Measurements from ENCODE around the gene ZBTB18.
"Not testable (repeated sequence)": the region's sequence is repeated elsewhere in the genome, so short reads cannot be mapped to it uniquely, and the experiment has no call there.

Gene ZBTB18

GRCh38 chr1:244041466-244042120 is 9.5 kb upstream of the ZBTB18 start:
- no peak for DNase-seq (ENCODE audit: low spot score)

DNA sequence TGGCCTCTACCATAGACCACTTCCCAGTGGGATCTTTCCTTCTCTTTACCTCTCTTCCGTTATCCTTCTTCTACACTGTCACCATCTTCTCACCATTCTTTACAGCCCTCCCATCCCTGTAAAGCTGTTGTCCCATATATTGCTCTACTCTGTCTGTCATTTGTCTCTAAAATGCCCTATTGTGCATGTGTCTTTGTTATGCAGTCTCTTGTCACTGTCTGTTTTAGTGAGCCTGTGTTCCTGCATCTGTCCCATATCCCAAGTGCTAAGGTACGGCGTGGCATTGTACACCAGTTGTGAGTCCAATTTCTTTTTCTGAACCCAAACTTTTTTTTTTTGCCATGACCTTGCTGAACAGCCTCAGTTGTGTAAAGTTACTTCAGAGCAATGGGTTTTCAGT is 8.8 kb upstream of the ZBTB18 start:
- no peak for DNase-seq (ENCODE audit: low spot score)

DNA sequence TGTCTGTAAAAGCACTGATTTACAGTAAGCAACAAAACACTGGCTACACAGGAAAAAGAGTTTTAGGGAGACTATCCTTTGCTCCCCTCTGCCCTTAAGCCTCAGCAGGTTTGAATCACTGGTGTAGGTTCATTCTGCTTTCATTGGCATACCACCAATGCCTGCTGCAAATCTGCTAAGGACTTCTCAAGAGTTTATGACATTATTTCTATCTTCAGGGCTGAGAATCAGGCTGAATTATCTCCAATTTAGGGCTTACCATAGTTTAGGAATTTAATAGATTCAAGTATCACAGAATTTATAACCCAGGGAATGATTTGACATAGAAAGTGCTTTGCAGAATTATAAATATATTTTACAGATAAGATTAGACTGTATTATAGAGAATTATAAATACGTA is 6.7 kb upstream of the ZBTB18 start:
- DNase-seq (ENCODE audit: low spot score) = no peak

- DNase-seq (ENCODE audit: low spot score) = not testable (repeated sequence)
Measured at GRCh38 chr1:244046254-244046653, 4.8 kb upstream of the ZBTB18 start.

- no peak for DNase-seq (ENCODE audit: low spot score)
Measured at GRCh38 chr1:244046907-244047611, 4.0 kb upstream of the ZBTB18 start.

DNA sequence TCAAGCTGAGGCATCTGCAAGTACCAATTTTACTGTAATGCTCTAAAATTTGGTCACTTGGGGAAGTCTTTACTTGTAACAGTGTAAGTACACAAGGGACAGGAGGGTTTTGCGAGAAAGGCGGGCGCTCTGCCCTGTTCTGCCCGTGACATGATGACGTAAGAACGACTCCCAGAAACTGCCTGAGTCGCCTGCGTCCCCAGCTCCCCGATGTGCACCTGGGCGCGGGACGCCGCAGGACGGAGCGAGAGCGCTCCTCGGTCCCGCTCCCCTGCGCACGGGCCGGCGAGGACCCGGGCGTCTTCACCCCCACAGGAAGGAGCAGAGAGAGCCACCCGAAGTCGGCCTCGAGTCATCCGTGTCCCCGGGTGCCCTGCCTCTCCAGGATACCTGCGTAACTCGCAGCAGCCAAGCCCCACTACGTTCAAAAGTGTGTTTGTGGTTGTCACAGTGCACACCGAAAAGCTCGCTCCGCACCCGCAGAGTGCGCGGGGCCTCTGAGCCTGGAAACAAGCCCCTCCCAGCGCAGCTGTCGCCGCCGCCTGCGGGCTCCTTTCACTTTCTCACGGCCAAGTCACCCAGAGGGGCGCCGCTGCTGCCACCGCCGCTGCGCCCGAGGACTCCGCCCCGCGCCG is 3.3 kb upstream of the ZBTB18 start:
- DNase-seq (ENCODE audit: low spot score) = peak; percentile 87

DNA sequence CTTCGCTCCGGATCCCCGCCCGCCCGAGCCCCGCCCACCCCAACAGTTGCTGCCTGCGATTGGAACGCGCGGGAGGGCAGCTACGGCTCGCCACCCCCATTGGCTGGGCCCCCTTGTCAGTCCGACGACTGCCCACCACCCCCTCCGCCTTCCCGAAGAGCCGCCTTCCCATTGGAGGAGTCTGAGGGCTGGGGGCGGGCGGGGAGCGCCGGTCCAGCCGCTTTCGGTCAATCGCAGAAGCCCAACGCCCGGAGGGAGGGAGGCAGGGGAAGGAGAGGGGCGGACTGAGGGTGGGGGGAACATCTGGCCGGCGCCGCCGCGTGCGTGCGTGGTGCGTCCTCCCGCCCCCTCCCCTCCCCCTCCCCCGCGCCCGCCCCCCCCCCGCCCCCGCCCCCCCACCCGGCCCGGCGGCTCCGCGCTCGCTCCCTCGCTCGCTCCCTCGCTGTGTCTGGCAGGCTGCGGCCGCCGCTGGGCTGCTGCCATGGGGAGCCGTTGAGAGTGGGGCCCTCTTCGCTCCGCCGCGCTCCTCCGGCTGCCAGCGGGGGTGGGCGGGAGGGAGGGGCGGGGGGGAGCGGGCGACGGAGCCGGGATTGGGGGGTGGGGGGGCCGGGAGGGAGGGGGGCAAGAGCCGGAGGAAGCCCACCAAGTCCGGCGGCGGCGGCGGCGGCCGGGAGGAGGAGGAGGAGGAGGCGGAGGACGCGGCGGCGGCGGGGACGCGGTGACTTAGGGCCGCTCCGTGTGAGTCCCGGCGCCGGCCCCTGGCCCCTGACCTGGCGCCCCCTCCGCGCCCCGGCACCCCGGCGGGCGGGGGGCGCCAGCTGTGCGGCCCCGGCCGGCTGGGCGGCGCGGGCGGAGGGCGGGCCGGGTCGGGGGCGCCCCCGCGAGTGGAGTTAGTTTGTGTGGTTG is 2.6 kb upstream of the ZBTB18 start:
- peak; percentile 99 for DNase-seq (ENCODE audit: low spot score)

DNA sequence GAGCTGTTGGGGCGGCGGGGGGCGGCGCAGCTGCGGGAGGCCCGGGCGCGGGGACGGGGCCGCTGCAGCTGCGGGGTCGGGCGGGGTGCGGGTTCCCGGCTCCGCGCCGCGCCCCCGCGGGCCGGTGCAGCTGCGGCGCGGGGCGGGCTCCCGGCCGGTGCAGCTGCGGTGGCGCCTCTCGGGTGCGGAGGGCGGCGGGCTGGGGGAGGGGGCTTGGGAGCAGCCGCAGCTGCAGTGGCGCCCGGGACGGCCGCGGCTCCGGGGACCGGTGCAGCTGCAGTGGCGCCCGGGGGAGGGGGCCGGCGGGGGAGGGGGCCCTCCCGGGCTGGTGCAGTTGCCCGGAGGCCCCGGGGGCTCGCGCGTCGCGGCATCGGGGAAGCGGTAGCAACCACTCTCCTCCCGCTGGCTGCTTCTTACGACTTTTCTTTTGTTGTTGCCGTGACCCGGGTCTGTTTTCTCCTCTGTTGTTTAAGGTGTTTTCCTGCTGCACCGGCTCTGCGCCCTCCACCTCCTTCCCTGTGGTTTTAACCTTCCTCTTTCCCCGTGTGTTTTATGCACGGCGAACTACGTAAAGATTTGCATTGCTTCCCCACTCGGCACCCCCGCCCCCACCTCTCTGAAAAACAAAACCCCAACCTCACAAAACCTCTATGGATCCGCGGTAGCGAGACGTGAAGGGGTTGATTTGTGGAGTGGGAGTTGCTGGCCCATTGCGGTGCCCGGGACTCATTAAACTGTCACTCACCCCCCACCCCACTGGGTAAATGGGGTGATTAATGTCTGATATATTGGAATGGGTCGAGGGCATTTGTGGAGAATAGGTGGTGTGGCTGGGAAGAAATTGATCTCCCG is 1.7 kb upstream of the ZBTB18 start:
- peak; percentile 75 for DNase-seq (ENCODE audit: low spot score)

DNA sequence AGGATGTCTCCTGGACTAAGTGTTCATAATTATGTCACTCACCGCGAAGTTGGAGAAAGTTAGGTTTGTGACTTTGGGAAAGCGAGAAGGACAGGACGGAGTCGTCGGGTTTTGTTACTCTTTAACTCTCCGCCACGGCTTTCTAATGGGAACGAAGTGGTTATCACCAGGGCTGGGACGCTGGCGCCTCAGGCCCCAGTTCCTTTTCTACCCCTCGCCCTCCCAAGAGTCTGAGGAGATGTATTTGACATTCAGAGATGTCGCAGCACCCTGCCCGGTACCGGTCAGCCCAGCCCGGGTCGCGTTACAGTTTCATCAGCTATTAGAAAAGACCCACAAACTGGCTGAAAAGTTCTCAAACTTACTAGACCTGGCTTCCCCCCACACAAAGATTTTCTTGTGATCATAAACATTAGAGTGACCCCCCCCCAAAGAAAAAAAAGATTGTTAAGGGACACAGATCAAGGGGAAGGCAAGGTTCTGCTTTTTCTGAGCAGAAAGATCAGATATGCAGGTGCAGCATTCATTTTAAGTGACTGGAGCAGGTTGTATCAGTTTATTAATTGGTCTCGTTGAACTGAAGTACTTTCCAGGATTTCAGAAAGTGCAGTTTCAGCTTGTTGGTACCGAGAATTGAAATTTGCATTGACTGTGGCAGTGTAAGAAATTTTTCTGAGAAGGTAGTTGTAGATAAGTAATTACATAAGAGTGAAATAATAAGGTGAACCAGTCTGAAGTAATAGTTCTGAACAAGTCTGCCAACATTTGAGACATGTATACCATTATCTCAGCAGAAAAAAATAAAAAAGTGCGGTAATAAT is 859 bp upstream of the ZBTB18 start:
- peak; percentile 49 for DNase-seq (ENCODE audit: low spot score)

- DNase-seq (ENCODE audit: low spot score) = peak; percentile 59
Measured at GRCh38 chr1:244052016-244052727, 1.1 kb downstream of the ZBTB18 start.

DNA sequence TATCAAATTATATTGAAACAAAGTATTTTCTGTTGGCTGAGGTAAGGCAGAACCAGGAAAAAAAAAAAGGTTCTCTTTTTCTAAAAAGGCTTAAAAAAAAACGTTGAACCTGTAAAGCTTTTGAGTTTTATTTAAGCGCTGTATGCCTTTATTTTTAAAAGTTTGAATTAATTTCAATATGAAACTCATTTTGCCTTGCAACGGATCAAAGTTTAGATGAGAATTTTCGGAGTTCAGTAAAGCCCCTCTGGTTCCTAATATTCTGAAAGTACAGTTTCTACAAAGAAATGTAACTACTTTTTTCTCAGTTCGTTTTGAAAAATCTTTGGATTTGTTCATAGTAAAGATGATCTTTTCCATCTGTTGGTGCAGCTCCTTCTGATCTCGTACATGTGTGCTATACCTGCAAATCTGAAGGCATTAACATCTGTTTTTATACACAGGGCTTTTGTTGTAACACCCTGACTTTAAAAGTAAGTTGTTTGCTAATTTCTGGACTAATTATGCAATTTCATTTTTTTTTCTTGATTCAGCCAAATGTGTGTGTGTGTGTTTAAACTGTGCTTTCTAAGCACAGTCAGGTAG is 1.7 kb downstream of the ZBTB18 start:
- no peak for DNase-seq (ENCODE audit: low spot score)

- peak; percentile 90 for DNase-seq (ENCODE audit: low spot score)
Measured at GRCh38 chr1:244053831-244054230, 2.7 kb downstream of the ZBTB18 start.

DNA sequence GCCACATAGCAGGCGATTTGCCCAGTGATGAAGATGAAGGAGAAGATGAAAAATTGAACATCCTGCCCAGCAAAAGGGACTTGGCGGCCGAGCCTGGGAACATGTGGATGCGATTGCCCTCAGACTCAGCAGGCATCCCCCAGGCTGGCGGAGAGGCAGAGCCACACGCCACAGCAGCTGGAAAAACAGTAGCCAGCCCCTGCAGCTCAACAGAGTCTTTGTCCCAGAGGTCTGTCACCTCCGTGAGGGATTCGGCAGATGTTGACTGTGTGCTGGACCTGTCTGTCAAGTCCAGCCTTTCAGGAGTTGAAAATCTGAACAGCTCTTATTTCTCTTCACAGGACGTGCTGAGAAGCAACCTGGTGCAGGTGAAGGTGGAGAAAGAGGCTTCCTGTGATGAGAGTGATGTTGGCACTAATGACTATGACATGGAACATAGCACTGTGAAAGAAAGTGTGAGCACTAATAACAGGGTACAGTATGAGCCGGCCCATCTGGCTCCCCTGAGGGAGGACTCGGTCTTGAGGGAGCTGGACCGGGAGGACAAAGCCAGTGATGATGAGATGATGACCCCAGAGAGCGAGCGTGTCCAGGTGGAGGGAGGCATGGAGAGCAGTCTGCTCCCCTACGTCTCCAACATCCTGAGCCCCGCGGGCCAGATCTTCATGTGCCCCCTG is 3.3 kb downstream of the ZBTB18 start:
- DNase-seq (ENCODE audit: low spot score) = no peak

- no peak for DNase-seq (ENCODE audit: low spot score)
Measured at GRCh38 chr1:244054924-244055263, 3.8 kb downstream of the ZBTB18 start.

DNA sequence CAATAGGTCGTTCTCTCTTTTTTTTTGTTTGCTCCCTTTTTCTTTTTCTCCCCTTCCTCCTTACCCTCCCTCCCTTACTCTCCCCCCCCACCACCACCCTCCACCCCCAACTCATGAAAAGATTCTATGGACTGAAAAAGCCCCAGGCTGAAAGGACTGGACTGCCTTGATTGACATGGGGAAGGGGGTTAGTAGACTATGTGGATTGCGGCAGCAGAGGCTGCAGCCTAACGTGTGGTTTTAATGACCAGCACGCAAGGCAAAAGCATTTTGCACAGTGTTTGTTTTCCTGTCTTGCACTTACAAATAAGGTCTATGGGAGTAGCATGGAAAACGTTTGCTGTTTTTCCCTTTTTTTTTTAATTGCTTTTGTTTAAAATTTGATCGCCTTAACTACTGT is 5.5 kb downstream of the ZBTB18 start:
- DNase-seq (ENCODE audit: low spot score) = no peak

DNA sequence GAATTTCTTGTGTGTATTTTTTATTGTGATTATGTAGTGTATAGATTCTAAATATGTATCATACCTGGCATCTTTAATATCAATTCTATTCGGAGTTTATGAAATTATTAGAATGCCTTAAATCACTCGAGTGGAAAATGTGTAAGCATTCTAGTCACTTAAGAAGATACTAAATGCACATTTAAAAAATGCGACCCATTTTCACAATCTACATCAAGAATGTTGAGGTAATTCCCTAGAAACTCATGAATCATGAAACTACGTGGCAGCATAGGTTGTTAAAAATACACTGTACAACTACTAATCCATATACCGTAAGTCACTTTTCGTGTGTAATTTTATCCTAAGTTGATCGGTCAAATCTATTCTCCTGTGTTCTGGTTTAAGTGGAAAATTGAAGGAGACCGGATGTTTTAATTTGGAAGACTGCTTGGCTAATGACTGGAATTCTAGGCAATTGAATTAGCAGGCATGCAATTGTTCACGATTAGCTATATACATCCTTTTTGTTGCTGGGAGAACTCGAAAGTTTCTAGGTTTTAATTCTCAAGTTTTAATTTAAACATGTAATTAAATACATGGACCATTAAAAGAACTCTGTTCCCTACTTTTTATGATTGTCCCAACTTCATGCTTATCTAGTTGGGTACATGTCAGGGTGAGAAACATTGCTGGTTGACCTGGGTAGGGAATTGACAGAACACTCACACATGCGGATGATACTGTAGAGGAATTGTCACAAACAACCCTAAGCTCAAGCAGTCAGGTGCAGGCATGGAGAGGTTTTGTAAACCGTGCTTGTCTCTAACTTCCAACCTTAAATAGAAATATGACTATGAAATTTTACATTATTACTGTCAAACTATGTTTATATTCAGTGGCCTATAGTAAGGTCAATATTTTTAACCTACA is 6.6 kb downstream of the ZBTB18 start:
- no peak for DNase-seq (ENCODE audit: low spot score)

- DNase-seq (ENCODE audit: low spot score) = no peak
Measured at GRCh38 chr1:244060117-244060516, 9.0 kb downstream of the ZBTB18 start.

- DNase-seq (ENCODE audit: low spot score) = no peak
Measured at GRCh38 chr1:244060686-244061085, 9.6 kb downstream of the ZBTB18 start.

Data from globus pallidus (tissue), 1 donor.